Parathyroid adenoma (tissue), 2 donors: ENCODE data around the gene BCKDK.
"Not testable (repeated sequence)": the region's sequence is repeated elsewhere in the genome, so short reads cannot be mapped to it uniquely, and the experiment has no call there.

Experiments
- H2AFZ ChIP-seq: fragments of 300-600 bp; sonication (generic); one replicate; pipeline ENCODE4 v1.7.0; 2017; ENCODE audit warnings: antibody characterized with exemption, mild to moderate bottlenecking
- H3K27ac ChIP-seq: fragments of 300-600 bp; sonication (generic); one replicate; pipeline ENCODE4 v1.7.0; 2017
- H3K27me3 ChIP-seq: fragments of 300-600 bp; sonication (generic); one replicate; pipeline ENCODE4 v1.7.0; 2017; ENCODE audit warnings: low read length; ENCODE audit not compliant: control insufficient read depth, insufficient read depth
- H3K36me3 ChIP-seq: fragments of 300-600 bp; sonication (generic); one replicate; pipeline ENCODE4 v1.7.0; 2017; ENCODE audit warnings: low read length; ENCODE audit not compliant: control insufficient read depth, insufficient read depth
- H3K4me1 ChIP-seq: fragments of 300-600 bp; sonication (generic); one replicate; pipeline ENCODE4 v1.7.0; 2017; ENCODE audit warnings: control low read depth
- H3K4me2 ChIP-seq: fragments of 300-600 bp; sonication (generic); one replicate; pipeline ENCODE4 v1.7.0; 2017; ENCODE audit warnings: low read length
- H3K4me3 ChIP-seq: fragments of 300-600 bp; sonication (generic); one replicate; pipeline ENCODE4 v1.7.0; 2017; ENCODE audit warnings: low read depth, low read length
- H3K79me2 ChIP-seq: fragments of 300-600 bp; sonication (generic); one replicate; pipeline ENCODE4 v1.7.0; 2017; ENCODE audit warnings: control low read depth
- H3K9ac ChIP-seq: fragments of 300-600 bp; sonication (generic); one replicate; pipeline ENCODE4 v1.7.0; 2017; ENCODE audit warnings: mild to moderate bottlenecking
- H3K9me3 ChIP-seq: fragments of 300-600 bp; sonication (generic); one replicate; pipeline ENCODE4 v1.7.0; 2017; ENCODE audit warnings: low read length; ENCODE audit not compliant: control insufficient read depth
- CTCF ChIP-seq: fragments of 300-600 bp; sonication (generic); IDR thresholded peaks from one replicate; pipeline ENCODE4 v1.7.0; 2017; ENCODE audit warnings: antibody characterized with exemption, mild to moderate bottlenecking
- donor health status: primary hyperparathyroidism.

The BCKDK gene

GRCh38 chr16:31099860-31100638, 8.1 kb upstream of the BCKDK start:
- H3K9ac ChIP-seq = no peak overlapping the region
- no peak for TF ChIP-seq CTCF
- H3K4me3 ChIP-seq = no peak overlapping the region
- no peaks in the 10 kb centered on the region for H3K79me2 ChIP-seq
- H3K36me3 ChIP-seq = no peaks in the 10 kb centered on the region
- no peaks in the 10 kb centered on the region for H3K27me3 ChIP-seq
- no peak overlapping the region for H2AFZ ChIP-seq
- no peaks in the 10 kb centered on the region for H3K4me1 ChIP-seq
- no peak overlapping the region for H3K27ac ChIP-seq
- H3K4me2 ChIP-seq = no peak overlapping the region
- no peaks in the 10 kb centered on the region for H3K9me3 ChIP-seq

GRCh38 chr16:31100876-31101641, 7.1 kb upstream of the BCKDK start:
- not testable (repeated sequence) for H2AFZ ChIP-seq, H3K27me3 ChIP-seq, H3K36me3 ChIP-seq, H3K9ac ChIP-seq, H3K27ac ChIP-seq, H3K4me1 ChIP-seq, H3K4me2 ChIP-seq, H3K79me2 ChIP-seq, H3K9me3 ChIP-seq, H3K4me3 ChIP-seq

- peak overlapping the region; percentile 89 for H2AFZ ChIP-seq
- H3K79me2 ChIP-seq = peaks cover 3% of the 10 kb centered on the region
- no peak overlapping the region for H3K9ac ChIP-seq
- H3K4me1 ChIP-seq = peaks cover 3% of the 10 kb centered on the region
- H3K4me3 ChIP-seq = no peak overlapping the region
- no peaks in the 10 kb centered on the region for H3K27me3 ChIP-seq
- no peaks in the 10 kb centered on the region for H3K36me3 ChIP-seq
- peak overlapping the region; percentile 47 for H3K27ac ChIP-seq
- TF ChIP-seq CTCF = peak; percentile 86
- H3K9me3 ChIP-seq = no peaks in the 10 kb centered on the region
- peak overlapping the region; percentile 82 for H3K4me2 ChIP-seq
Observed at GRCh38 chr16:31105677-31106213, 2.4 kb upstream of the BCKDK start.

GRCh38 chr16:31106509-31107464, 1.4 kb upstream of the BCKDK start:
- no peaks in the 10 kb centered on the region for H3K9me3 ChIP-seq
- H3K27ac ChIP-seq = no peak overlapping the region
- no peak overlapping the region for H3K9ac ChIP-seq
- no peak overlapping the region for H2AFZ ChIP-seq
- H3K79me2 ChIP-seq = peaks cover 3% of the 10 kb centered on the region
- no peak overlapping the region for H3K4me3 ChIP-seq
- no peaks in the 10 kb centered on the region for H3K27me3 ChIP-seq
- no peak overlapping the region for H3K4me2 ChIP-seq
- no peak for TF ChIP-seq CTCF
- no peaks in the 10 kb centered on the region for H3K36me3 ChIP-seq
- peaks cover 3% of the 10 kb centered on the region for H3K4me1 ChIP-seq
